PC-3 (cell line): Measurements from ENCODE around the gene OR2AE1. TPM values are rescaled to one million over a fixed set of nuclear protein-coding genes. Genes with fewer than 3 reads are reported as not detected.

Experiments
- ATAC-seq: fragments of 200-7000 bp; cut with Tn5 transposase; 2 replicates; pipeline ENCODE4 v1.9.1; 2020; ENCODE audit warnings: mild to moderate bottlenecking, moderate library complexity
- BruUV-seq: library from RNA; stranded (reverse); fragments of 400-500 nt; replicated peaks from 2 replicates; lab custom pipeline; 2021; lab: Mats Ljungman, UMichigan
- CTCF ChIA-PET: fragments of 300-600 bp; sonication (Branson Sonifier 250); formaldehyde crosslinking; loops from one replicate; lab custom pipeline; 2022; ENCODE audit warnings: antibody characterized with exemption; lab: Charles Lee
- POLR2A ChIA-PET: fragments of 300-600 bp; sonication (Branson Sonifier 250); formaldehyde crosslinking; loops from one replicate; lab custom pipeline; 2022; ENCODE audit warnings: antibody characterized with exemption; ENCODE audit not compliant: unreplicated experiment; lab: Charles Lee
- DNase-seq: peaks from one replicate; pipeline ENCODE4 v3.0.0-alpha.2; 2015
- H2AFZ ChIP-seq: fragments of 300-600 bp; sonication (generic); 2 replicates; pipeline ENCODE4 v1.6.0; 2016; ENCODE audit warnings: antibody characterized with exemption, low read length
- H3F3A ChIP-seq: fragments of 300-600 bp; sonication (generic); one replicate; pipeline ENCODE4 v1.6.0; 2017; ENCODE audit warnings: antibody characterized with exemption, low read length, control low read depth, mild to moderate bottlenecking; ENCODE audit not compliant: unreplicated experiment
- H3K27ac ChIP-seq: fragments of 300-600 bp; sonication (generic); 2 replicates; pipeline ENCODE4 v1.5.1; 2016; ENCODE audit warnings: mild to moderate bottlenecking, low read length
- H3K27me3 ChIP-seq: fragments of 300-600 bp; sonication (generic); 2 replicates; pipeline ENCODE4 v1.6.1; 2016; ENCODE audit warnings: low read length, mixed read lengths
- H3K36me3 ChIP-seq: fragments of 300-600 bp; sonication (generic); 2 replicates; pipeline ENCODE4 v1.6.1; 2016; ENCODE audit warnings: low read depth, mixed run types, low read length, mixed read lengths
- H3K4me1 ChIP-seq: fragments of 300-600 bp; sonication (generic); 2 replicates; pipeline ENCODE4 v1.5.1; 2016; ENCODE audit warnings: low read length; ENCODE audit not compliant: insufficient read depth
- H3K4me2 ChIP-seq: fragments of 300-600 bp; sonication (generic); 2 replicates; pipeline ENCODE4 v1.6.0; 2016; ENCODE audit warnings: low read length
- H3K4me3 ChIP-seq: fragments of 300-600 bp; sonication (generic); 2 replicates; pipeline ENCODE4 v1.5.1; 2016; ENCODE audit warnings: mild to moderate bottlenecking, low read length, mixed read lengths
- H3K79me2 ChIP-seq: fragments of 300-600 bp; sonication (generic); 2 replicates; pipeline ENCODE4 v1.6.1; 2017; ENCODE audit warnings: low read length, mixed read lengths
- H3K9ac ChIP-seq: fragments of 300-600 bp; sonication (generic); 2 replicates; pipeline ENCODE4 v1.6.0; 2016; ENCODE audit warnings: mild to moderate bottlenecking, low read length
- H3K9me2 ChIP-seq: fragments of 300-600 bp; sonication (generic); replicated peaks from 2 replicates; pipeline ENCODE4 v1.6.1; 2016; ENCODE audit warnings: mixed run types, low read length, mixed read lengths
- H3K9me3 ChIP-seq: fragments of 300-600 bp; sonication (generic); 2 replicates; pipeline ENCODE4 v1.6.1; 2016; ENCODE audit warnings: low read length, mixed read lengths
- H4K20me1 ChIP-seq: fragments of 300-600 bp; sonication (generic); 2 replicates; pipeline ENCODE4 v1.6.1; 2016; ENCODE audit warnings: low read length, mixed read lengths
- CTCF ChIP-seq: fragments of 300-600 bp; sonication (generic); conservative IDR thresholded peaks from 2 replicates; pipeline ENCODE4 v1.5.1; 2017; ENCODE audit warnings: antibody characterized with exemption, low read depth, mild to moderate bottlenecking, low read length
- EZH2 ChIP-seq: fragments of 300-600 bp; sonication (generic); IDR thresholded peaks from one replicate; pipeline ENCODE4 v1.6.1; 2017; ENCODE audit warnings: antibody characterized with exemption, mild to moderate bottlenecking, low read length; ENCODE audit not compliant: unreplicated experiment
- EZH2phosphoT487 ChIP-seq: fragments of 300-600 bp; sonication (generic); IDR thresholded peaks from 2 replicates; pipeline ENCODE4 v1.6.1; 2018; ENCODE audit warnings: mild to moderate bottlenecking, antibody characterized with exemption, low read length, borderline replicate concordance
- intact Hi-C: fragments of 100-400 bp; cut with micrococcal nuclease; formaldehyde crosslinking; loops from 2 replicates; pipeline ENCODE4 v1.9.0; 2023
- total RNA-seq: library from RNA; depleted of rRNA; stranded (reverse); fragments of >200 nt; gene quantifications from 2 replicates; pipeline ENCODE4 v1.2.3, GENCODE V29; 2014

The OR2AE1 gene
- total RNA-seq, 1 experiment from 2014 or later, result 0.18 TPM

DNA sequence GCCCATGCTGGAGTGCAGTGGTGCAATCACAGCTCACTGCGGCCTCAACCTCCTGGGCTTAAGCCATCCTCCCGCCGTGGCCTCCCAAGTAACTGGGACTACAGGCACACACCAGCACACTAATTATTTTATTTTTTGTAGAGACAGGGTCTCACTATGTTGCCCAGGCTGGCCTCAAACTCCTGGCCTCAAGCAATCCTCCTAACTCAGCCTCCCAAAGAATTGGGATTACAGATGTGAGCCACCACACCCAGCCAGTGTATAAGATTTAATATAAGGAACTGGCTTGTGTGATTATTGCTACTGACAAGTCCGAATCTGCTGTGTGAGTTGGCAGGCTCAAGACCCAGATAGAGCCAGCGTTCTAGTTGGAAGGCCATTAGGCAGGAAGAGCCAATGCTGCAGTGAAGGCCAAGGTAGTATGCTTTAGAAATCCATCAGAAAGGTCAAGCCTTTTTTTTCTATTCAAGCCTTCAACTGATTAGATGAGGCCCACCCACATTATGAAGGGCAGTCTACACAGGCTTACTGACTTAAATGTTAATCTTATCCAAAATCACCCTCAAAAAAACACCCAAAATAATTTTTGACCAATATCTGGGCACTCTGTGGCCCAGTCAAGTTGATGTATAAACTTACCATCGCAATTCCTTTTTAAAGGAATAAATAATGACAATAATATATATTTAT is 23.1 kb upstream of the OR2AE1 start:
- TF ChIP-seq EZH2phosphoT487 (no peak), CTCF (no peak)
- BruUV-seq, result no TSS peak
- H3K79me2 ChIP-seq, result no peaks in the 10 kb centered on the region
- H3K27ac ChIP-seq, result no peak overlapping the region
- ATAC-seq, result no peak
- no peak for DNase-seq
- H3K9me3 ChIP-seq, result no peaks in the 10 kb centered on the region
- POLR2A ChIA-PET, result no interaction called here
- CTCF ChIA-PET, result no interaction called here
- no peak overlapping the region for H3K4me3 ChIP-seq
- H3K4me1 ChIP-seq, result no peaks in the 10 kb centered on the region
- H3K9ac ChIP-seq, result no peak overlapping the region
- no peaks in the 10 kb centered on the region for H3F3A ChIP-seq
- intact Hi-C loops, result no loop called here
- H4K20me1 ChIP-seq, result no peaks in the 10 kb centered on the region
- no peaks in the 10 kb centered on the region for H3K27me3 ChIP-seq
- H2AFZ ChIP-seq, result no peak overlapping the region
- H3K36me3 ChIP-seq, result peaks cover 41% of the 10 kb centered on the region
- H3K4me2 ChIP-seq, result no peak overlapping the region
- H3K9me2 ChIP-seq, result no peaks in the 10 kb centered on the region

- intact Hi-C loops, result no loop called here
- POLR2A ChIA-PET, result no interaction called here
- no peak for TF ChIP-seq CTCF
- TF ChIP-seq EZH2, result no peak
- TF ChIP-seq EZH2phosphoT487, result no peak
- Histone ChIP-seq H3K27ac (no peak overlapping the region), H2AFZ (no peak overlapping the region), H3F3A (no peaks in the 10 kb centered on the region), H3K27me3 (no peaks in the 10 kb centered on the region), H3K4me3 (no peak overlapping the region), H3K9me3 (no peaks in the 10 kb centered on the region), H3K36me3 (peaks cover 37% of the 10 kb centered on the region), H3K79me2 (no peaks in the 10 kb centered on the region), H3K4me2 (no peak overlapping the region), H3K9ac (no peak overlapping the region), H3K9me2 (no peaks in the 10 kb centered on the region), H4K20me1 (no peaks in the 10 kb centered on the region), H3K4me1 (no peaks in the 10 kb centered on the region)
- CTCF ChIA-PET, result no interaction called here
- no TSS peak for BruUV-seq
- ATAC-seq, result no peak
- DNase-seq, result no peak
Observed at GRCh38 chr7:99898836-99899235, 22.0 kb upstream of the OR2AE1 start.

DNA sequence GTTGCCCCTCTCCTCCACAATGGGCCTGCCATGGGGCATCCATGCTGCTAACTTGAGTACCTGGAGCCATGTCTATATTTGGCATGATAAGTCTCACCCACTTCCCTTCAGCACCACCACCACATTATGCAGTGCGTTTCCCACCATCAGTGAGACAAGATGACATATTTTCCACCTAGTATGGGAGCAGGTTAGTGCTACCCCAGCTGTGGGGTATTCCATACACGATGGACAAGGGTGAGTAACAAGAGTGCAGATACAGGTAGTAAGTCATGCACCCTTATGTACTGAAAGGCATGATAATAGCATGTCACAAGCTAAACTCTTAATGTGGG is 21.2 kb upstream of the OR2AE1 start:
- no TSS peak for BruUV-seq
- CTCF ChIA-PET, result no interaction called here

More for the DNA sequence above, 21.2 kb upstream of the OR2AE1 start:
- Histone ChIP-seq H4K20me1 (no peaks in the 10 kb centered on the region), H3K9me3 (no peaks in the 10 kb centered on the region), H3K79me2 (no peaks in the 10 kb centered on the region), H3K4me1 (no peaks in the 10 kb centered on the region), H3K4me3 (no peak overlapping the region), H3F3A (no peaks in the 10 kb centered on the region), H3K36me3 (peaks cover 29% of the 10 kb centered on the region), H3K9ac (no peak overlapping the region), H3K27me3 (no peaks in the 10 kb centered on the region), H3K27ac (no peak overlapping the region), H2AFZ (no peak overlapping the region), H3K9me2 (no peaks in the 10 kb centered on the region), H3K4me2 (no peak overlapping the region)
- intact Hi-C loops, result no loop called here
- TF ChIP-seq EZH2phosphoT487 (no peak), CTCF (no peak), EZH2 (no peak)
- no peak for ATAC-seq
- POLR2A ChIA-PET, result no interaction called here
- no peak for DNase-seq
